Stimulated activated CD4-positive, alpha-beta T cell treated with anti-CD3 and anti-CD28 coated beads, Interleukin-12 subunit alpha, Interleukin-12 subunit beta, amount 100 ng/mL, for 24 hours (primary cell): ENCODE data around the gene ZNF664.

Experiments
- DNase-seq, 2 experiments: peaks; one replicate each; pipeline ENCODE4 v3.0.0-alpha.2; 2020; ENCODE audit warnings: low read depth in 2 of 2

ZNF664 gene

GRCh38 chr12:123972457-123973401 lies at the start of gene ZNF664, which contains the start of gene CCDC92:
TSS of gene ZNF664 (plus strand) at chr12:123973215. CDS start at chr12:124012145, 38,930 bp downstream.
TSS of gene CCDC92 (minus strand) at chr12:123972831. CDS start at chr12:123944305, 28,526 bp downstream.
- peak; percentile 86 to 89 for DNase-seq

DNA sequence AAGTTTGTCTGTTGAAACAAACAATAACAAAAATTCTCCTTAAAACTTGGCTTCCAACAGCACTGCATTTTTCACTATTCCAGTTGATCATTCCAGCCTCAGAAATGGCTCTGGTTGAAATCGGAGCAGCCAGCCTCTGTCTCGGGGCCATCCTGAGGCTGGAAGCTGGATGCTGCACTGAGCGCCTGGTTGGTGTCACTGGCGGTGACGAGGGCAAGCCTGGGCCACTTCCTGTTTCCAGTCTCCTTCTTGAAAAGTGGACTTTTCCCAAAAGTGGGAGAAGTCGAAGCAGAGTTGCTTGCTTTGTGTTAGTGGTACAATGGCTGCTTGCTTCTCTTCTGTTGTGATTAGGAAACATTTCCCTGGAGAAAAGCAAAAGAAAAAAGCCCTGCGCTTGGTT lies 49.1 kb upstream of the ZNF664 start:
- no peak for DNase-seq

- no peak for DNase-seq
These were observed 48.5 kb upstream of the ZNF664 start for GRCh38 chr12:123924539-123924938.

DNA sequence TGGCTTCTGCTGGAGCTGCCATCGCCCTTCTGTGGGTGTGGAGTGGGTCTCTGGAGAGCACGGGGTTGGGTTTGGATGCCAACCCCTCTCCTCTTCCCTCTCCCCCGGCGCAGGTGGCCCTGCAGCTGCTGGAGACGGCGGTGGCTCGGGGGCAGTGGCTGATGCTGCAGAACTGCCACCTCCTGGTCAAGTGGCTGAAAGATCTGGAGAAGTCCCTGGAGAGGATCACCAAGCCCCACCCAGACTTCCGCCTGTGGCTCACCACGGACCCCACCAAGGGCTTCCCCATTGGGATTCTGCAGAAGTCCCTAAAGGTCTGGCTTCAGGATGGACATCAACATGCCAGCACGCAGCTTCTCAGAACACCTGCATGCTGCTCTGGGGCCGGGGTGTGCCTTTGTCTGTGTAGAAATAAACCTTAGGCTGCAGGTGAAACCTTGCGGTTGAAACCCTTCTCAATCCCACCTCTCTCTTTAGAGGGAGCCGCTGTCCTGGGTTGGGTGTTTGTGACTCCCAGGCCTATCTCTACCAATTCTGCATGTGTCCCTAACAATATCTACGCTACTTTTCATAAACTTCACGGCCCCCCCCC lies 44.6 kb upstream of the ZNF664 start:
- no peak for DNase-seq

DNA sequence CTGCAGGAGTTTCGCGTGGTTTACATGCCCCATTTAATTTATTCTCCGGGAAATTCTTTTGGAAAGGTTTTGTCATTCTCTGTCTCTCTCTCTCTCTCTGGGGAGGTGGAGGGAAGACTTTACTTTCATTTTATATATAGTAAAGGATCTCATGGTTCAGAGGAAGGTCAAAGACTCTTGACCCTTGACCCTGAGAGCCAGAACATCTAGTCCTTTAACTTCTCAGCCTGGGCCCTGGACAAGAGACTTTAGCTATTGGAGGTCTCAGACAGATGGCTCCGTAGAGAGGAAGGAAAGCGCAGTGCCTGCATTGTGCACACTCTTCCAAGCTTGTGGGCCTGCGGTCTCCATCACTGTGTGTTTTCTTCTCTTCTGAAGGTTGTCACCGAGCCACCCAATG lies 44.1 kb upstream of the ZNF664 start:
- no peak for DNase-seq

- no peak for DNase-seq
These were observed 43.0 kb upstream of the ZNF664 start for GRCh38 chr12:123929946-123930583.

GRCh38 chr12:123931686-123932321 lies 41.2 kb upstream of the ZNF664 start:
- DNase-seq, result peak in 1 of 2 experiments; percentile 16

- no peak for DNase-seq
These were observed 39.8 kb upstream of the ZNF664 start for GRCh38 chr12:123933214-123933613.

DNA sequence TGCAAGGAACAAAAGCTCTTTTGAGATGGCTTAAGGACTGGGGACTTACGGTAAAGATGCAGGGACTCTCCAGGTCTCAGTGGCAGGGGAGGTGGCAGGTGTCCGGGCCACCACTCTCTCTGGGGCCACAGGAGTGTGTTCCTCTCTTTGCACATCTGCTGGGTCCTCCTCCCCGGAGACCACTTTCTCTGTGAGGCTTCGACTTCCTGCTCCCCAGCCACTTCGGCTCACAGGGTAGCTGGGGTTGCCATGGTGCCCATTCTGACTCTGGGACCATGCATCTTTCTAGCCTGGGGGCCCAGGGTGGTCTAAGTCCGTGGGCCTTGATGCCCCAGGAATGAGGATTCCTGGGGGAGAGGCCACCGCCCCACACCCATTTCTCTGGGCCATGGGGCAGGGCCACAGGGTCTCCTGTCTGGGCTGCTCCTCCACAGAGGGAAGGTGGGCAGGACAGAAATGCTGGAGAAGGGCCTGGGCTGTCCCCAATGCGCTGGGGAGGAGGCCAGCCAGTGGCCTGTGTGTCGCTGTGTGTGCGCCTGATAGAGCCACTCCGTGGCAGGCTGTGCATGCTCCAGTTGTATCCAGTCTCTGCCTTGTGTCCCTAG lies 38.9 kb upstream of the ZNF664 start:
- no peak for DNase-seq

- DNase-seq, result no peak
These were observed 38.2 kb upstream of the ZNF664 start for GRCh38 chr12:123934829-123935228.

- no peak for DNase-seq
These were observed 37.1 kb upstream of the ZNF664 start for GRCh38 chr12:123935956-123936355.

GRCh38 chr12:123936471-123936870 lies 36.5 kb upstream of the ZNF664 start:
- DNase-seq, result no peak

- no peak for DNase-seq
These were observed 35.9 kb upstream of the ZNF664 start for GRCh38 chr12:123936956-123937706.

- peak in 1 of 2 experiments; percentile 21 for DNase-seq
These were observed 35.1 kb upstream of the ZNF664 start for GRCh38 chr12:123937707-123938591.

DNA sequence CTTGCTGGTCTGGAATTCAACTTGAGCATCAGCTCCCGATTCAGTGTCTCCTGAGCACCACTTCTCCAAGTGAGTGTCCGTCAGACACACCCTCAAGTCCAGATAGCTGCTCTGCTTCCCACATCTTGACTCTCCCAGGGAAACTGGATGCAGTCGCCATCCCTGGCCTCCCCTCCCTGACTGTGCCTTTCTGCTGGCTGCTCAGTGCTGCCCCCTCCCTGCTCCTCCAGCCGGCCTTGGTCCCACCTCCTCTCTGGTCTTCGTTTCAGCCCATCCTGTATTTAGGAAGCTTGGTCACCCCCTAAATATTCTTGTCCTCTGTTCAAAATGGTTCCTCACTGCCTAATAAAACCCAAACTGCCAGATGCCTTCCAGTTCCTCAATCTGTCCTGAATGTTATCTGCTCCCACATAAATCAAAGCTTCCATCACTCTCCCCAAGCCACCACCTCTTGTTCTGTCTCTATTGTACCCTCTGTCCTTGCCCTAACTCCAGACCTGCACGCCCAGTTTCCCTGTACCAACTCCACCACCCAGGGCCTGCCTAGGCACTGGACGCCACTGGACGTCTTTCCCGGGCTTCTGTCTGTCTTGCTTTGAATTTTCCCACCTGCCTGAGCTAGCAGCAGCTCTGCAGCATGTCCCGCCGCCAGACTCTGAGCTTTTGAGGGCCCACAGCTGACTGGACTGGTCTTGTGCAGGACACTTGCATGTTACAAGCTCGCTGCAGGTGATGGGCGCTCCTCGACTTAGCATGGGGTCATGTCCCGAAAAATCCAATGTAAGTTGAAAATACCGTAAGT lies 34.1 kb upstream of the ZNF664 start:
- DNase-seq, result no peak

- DNase-seq, result no peak
These were observed 33.0 kb upstream of the ZNF664 start for GRCh38 chr12:123939716-123940626.

DNA sequence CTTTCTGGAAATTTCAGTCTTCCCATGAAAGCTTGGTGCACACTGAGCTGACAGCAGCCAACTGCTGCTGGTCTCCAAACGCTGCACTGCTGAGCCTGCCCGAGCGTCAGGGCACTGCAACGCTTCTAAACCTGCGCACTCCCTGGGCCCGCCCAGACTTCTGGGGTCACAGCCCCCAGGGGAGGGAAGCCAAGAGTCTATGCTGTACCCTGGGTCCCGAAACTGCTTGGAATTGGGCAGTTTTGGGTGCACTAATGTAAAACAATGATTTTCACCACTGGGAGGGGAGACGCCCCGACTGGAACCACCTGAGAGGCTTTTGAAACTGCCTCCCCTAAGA lies 32.4 kb upstream of the ZNF664 start:
- no peak for DNase-seq

GRCh38 chr12:123941000-123941399 lies 32.0 kb upstream of the ZNF664 start:
- no peak for DNase-seq
